Retinal pigment epithelial cell (primary cell): ENCODE measurements around the gene PCOLCE2.
A peak's percentile ranks its signal among the peaks of the same experiment; 100 is the strongest.
"Not testable (repeated sequence)": the region's sequence is repeated elsewhere in the genome, so short reads cannot be mapped to it uniquely, and the experiment has no call there.

Experiments
- DNase-seq: peaks from one replicate; pipeline ENCODE4 v3.0.0-alpha.2; 2010; ENCODE audit warnings: low read depth
- H3K4me3 ChIP-seq: 2 replicates; pipeline ENCODE4 v1.5.1; 2011; ENCODE audit warnings: mild to moderate bottlenecking, low read length, control low read depth, moderate library complexity
- CTCF ChIP-seq: conservative IDR thresholded peaks from 2 replicates; pipeline ENCODE4 v1.5.1; 2011; ENCODE audit warnings: low read depth, low read length, control low read depth, inconsistent platforms

PCOLCE2 gene

DNA sequence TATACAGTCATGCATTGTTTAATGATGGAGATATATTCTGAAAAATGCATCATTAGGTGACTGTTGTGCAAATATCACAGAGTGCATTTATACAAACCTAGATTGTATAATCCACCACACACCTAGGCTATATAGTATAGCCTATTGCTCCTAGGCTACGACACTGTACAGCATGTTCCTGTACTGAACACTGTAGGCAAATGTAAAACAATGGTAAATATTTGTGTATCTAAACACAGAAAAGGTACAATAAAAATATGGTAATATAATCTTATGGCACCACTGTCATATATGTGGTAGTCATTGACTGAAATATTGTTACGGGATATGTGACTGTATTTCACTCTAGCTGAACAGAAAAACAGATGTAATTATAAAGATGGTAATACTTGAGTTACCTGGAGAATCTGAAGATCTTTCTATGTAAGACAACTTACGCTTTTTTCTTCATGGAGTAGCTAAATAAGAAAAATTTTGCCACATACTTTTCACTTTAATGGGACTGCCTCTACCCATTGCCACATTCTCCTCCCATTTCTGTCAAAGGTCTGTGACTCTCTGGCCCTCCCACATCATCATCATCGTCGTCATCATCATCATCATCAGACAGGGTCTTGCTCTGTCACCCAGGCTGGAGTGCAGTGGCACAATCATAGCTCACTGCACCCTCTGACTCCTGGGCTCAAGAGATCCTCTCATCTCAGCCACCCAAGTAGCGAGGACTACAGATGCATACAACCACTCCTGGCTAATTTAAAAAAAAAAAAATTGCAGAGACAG, 7.2 kb downstream of the PCOLCE2 start:
- DNase-seq, result no peak
- TF ChIP-seq CTCF, result no peak

GRCh38 chr3:142878649-142879300, 10.1 kb downstream of the PCOLCE2 start:
- H3K4me3 ChIP-seq, result no peak overlapping the region
- no peak for DNase-seq
- TF ChIP-seq CTCF, result no peak

More for the DNA sequence above, 7.2 kb downstream of the PCOLCE2 start:
- H3K4me3 ChIP-seq, result no peak overlapping the region

DNA sequence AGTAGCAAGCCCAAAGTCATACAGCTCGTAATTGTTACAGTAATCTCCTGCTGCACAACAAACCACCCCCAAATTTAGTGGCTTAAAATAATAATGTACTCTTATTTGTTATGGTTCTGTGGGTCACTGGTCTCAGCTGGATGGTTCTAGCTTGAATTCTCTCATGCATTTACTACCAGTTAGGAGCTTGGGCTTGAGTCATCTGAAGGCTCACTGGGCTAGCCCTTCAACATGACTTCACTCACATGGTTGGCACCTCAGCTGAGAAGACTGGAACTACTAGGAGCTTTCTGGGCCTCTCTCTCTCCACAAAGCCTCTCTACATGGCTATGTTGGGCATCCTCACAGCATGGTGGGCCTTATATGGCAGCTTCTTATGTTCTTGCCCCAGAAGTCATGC, 12.5 kb downstream of the PCOLCE2 start:
- TF ChIP-seq CTCF, result no peak
- no peak for DNase-seq
- no peak overlapping the region for H3K4me3 ChIP-seq

GRCh38 chr3:142875583-142876207, 13.2 kb downstream of the PCOLCE2 start:
- no peak for DNase-seq
- TF ChIP-seq CTCF, result no peak
- H3K4me3 ChIP-seq, result no peak overlapping the region

DNA sequence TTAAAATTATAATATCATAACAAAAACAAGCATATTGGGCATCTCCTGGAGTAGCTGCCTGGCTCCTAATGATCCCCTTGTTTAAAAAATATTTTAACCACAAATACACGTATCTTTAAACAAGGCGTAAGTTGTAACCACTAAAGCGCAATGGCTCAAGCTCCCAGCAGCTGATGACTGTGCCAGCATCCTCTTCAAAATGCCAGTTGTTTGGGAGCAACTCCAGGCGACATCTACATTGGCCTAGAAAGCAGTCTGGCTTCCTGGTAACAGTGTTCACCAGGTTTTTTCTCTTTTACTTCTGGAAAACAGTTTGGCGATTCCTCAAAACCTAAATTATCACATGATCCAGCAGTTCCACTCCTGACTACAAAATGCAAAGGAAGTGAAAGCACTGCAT, 13.8 kb downstream of the PCOLCE2 start:
- TF ChIP-seq CTCF, result no peak
- DNase-seq, result no peak
- H3K4me3 ChIP-seq, result no peak overlapping the region

DNA sequence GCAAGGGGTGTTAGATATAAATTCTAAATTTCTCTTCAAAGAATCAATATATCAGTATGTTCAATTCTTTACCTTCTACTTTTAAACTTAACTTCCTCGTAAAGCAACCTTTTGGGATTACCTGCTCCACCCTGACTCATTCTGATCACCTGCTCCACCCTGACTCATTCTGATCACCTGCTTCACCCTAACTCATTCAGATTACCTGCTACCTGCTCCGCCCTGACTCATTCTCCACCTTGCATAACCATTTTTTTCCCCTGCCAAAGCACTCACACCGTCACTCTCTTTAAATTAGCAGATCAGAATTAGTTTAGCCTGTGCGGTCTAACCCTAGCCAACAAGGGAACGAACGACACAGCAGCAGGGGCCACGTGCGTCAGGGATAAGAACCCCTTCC, 20.5 kb downstream of the PCOLCE2 start:
- not testable (repeated sequence) for DNase-seq

GRCh38 chr3:142866841-142867631, 21.8 kb downstream of the PCOLCE2 start:
- no peak overlapping the region for H3K4me3 ChIP-seq
- TF ChIP-seq CTCF, result peak; percentile 12
- no peak for DNase-seq

More for the DNA sequence above, 20.5 kb downstream of the PCOLCE2 start:
- H3K4me3 ChIP-seq, result not testable (repeated sequence)
